Stimulated activated effector memory CD8-positive, alpha-beta T cell treated with anti-CD3 and anti-CD28 coated beads, Interleukin-12 subunit alpha, Interleukin-12 subunit beta, amount 100 ng/mL, for 72 hours (primary cell): ENCODE measurements around the gene ZNF888.
A peak's percentile ranks its signal among the peaks of the same experiment; 100 is the strongest.
"Not testable (repeated sequence)": the region's sequence is repeated elsewhere in the genome, so short reads cannot be mapped to it uniquely, and the experiment has no call there.

Source experiments
- ATAC-seq: fragments of 150-1000 bp; cut with Tn5 transposase; 2 replicates; pipeline ENCODE4 v1.10.0; 2021
- DNase-seq, 2 donors: peaks; one replicate each; pipeline ENCODE4 v3.0.0; 2021 to 2022; ENCODE audit warnings: low spot score in 2 of 2
- H3K27ac Mint-ChIP-seq: one replicate; pipeline ENCODE4 v1.8.0; 2022; ENCODE audit warnings: mild to moderate bottlenecking, mixed read lengths
- H3K36me3 Mint-ChIP-seq: one replicate; pipeline ENCODE4 v1.8.0; 2022; ENCODE audit warnings: mild to moderate bottlenecking, mixed read lengths
- H3K4me1 Mint-ChIP-seq: one replicate; pipeline ENCODE4 v1.8.0; 2022; ENCODE audit warnings: mixed read lengths
- H3K4me3 Mint-ChIP-seq: one replicate; pipeline ENCODE4 v1.8.0; 2022; ENCODE audit warnings: mild to moderate bottlenecking, mixed read lengths
- H3K9me3 Mint-ChIP-seq: one replicate; pipeline ENCODE4 v1.8.0; 2022; ENCODE audit warnings: mixed read lengths

The ZNF888 gene

DNA sequence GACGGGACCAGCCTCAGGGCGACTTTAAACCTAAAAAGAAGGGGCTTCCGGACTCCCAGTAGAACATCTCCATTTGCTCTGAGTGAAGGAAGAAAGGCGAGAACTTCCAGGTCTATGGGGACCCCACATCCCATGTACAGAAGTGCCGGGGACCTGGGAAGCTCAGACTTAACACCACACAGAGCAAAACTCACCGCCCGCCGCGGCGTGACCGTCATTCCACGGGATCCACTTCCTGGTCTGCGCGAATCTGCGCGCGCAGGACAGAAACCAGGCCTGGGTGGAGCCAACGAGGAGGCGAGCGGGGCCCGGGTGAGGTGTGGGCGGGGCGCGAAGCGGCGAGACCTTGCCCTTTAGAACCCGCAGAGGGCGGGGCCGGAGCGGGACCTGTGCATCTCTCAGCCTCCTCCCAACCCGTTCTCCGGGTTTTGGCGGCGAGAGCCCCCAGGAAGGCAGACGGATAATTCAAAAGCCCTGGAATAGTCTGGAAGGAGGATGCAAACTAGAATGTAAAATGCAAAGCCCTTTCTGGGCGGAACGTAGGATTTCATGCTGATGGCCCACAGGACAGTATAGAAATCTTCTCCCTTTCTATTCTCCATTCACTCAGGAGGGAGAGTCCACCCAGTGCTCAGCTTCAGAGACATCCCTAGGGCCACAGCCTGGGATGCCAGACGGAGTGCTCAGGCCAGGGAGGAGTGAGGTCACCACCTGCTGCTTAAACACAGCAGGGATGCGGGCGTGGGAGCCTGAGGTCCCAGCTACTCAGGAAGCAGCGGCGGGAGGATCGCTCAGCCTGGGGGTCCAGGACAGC lies 65.6 kb downstream of the ZNF888 start, which contains the start of gene ZNF468:
TSS of gene ZNF468 (minus strand) at position 242 of the 814 bp plus-strand sequence. CDS start 3,347 bp downstream, outside the sequence.
- Mint-ChIP-seq H3K4me3 (peak within 1 kb of the TSS; percentile 91), H3K36me3 (peaks cover 42% of the 10 kb centered on the region), H3K27ac (peak within 1 kb of the TSS; percentile 88), H3K4me1 (peaks cover 33% of the 10 kb centered on the region)
- ATAC-seq (peak; percentile 99), DNase-seq (peak; percentile 69 to 89)
- not testable (repeated sequence) for H3K9me3 Mint-ChIP-seq

DNA sequence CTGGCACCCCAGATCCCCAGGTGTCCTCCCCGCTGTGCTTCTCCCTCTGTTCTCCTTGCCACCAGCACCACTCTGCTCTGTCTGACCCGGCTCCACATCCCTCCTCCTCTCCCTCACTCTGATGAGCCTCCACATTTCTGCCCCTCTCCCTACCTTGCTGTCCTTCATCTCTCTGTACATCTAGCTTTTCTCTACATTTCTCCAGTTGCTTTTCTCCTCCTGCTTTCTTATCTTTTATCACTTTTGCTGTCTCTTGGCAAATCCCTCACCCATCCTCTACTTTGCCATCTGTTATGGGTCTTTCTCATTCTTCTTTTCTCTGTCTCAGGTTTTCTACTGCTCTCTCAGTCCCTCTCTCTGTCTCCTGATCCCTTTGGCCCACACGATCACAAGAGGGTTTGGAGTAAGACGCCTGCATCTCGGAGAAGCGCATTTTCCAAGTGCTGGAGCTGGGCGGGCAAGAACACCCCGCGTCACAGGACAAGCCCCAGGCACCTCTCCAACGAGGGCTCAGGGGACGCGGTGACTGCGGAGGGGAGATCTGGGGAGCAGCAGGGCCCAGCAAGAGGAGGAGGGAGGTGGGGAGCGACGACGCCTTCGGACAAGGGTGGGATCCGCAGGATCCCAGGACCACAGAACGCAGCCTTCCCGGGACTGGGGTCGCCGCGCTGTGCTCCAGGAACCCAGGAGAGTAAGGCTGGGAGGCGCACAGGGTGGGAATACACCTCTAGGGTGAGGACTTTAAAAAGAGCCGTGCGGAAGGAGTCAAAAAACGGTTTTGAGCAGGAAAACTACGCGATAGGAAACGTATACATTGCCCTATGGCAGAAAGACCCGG lies 66.5 kb downstream of the ZNF888 start:
- not testable (repeated sequence) for DNase-seq, H3K9me3 Mint-ChIP-seq
- ATAC-seq: peak; percentile 52
- peak overlapping the region; percentile 91 for H3K4me3 Mint-ChIP-seq
- H3K27ac Mint-ChIP-seq: peak overlapping the region; percentile 88
- H3K4me1 Mint-ChIP-seq: peaks cover 33% of the 10 kb centered on the region
- H3K36me3 Mint-ChIP-seq: peaks cover 50% of the 10 kb centered on the region
